Aorta (tissue), 5 donors: Measurements from ENCODE around the gene SLC7A6. TPM values are rescaled to one million over a fixed set of nuclear protein-coding genes. Genes with fewer than 3 reads are reported as not detected.

Experiments
- ATAC-seq: fragments of 200-7000 bp; cut with Tn5 transposase; one replicate; pipeline ENCODE4 v1.9.1; 2022; ENCODE audit warnings: moderate library complexity; ENCODE audit not compliant: low FRiP score
- DNase-seq, 2 donors: peaks; one replicate each; pipeline ENCODE4 v3.0.0-alpha.2; 2020
- H3K27ac ChIP-seq, 2 donors: one replicate each; pipeline ENCODE4 v1.5.1; 2013; ENCODE audit warnings: low read length in 2 of 2, mild to moderate bottlenecking in 2 of 2, moderate library complexity in 2 of 2, control low read depth in 1 of 2, inconsistent platforms in 1 of 2, low read depth in 1 of 2
- H3K27me3 ChIP-seq, 2 donors: one replicate each; pipeline ENCODE4 v1.6.1; 2013; ENCODE audit warnings: control low read depth in 1 of 2, low read length in 1 of 2, mild to moderate bottlenecking in 1 of 2, moderate library complexity in 1 of 2; ENCODE audit not compliant: insufficient read depth in 2 of 2, control insufficient read depth in 1 of 2
- H3K36me3 ChIP-seq, 2 donors: one replicate each; pipeline ENCODE4 v1.6.1; 2013; ENCODE audit warnings: control low read depth in 1 of 2, low read length in 1 of 2, mild to moderate bottlenecking in 1 of 2; ENCODE audit not compliant: insufficient read depth in 2 of 2, control insufficient read depth in 1 of 2
- H3K4me1 ChIP-seq, 2 donors: one replicate each; pipeline ENCODE4 v1.6.1; 2013; ENCODE audit warnings: low read length in 2 of 2, control low read depth in 1 of 2, mild to moderate bottlenecking in 1 of 2, moderate library complexity in 1 of 2; ENCODE audit not compliant: insufficient read depth in 2 of 2, control insufficient read depth in 1 of 2
- H3K4me3 ChIP-seq, 2 donors: one replicate each; pipeline ENCODE4 v1.5.1; 2013; ENCODE audit warnings: low read length in 2 of 2, control low read depth in 1 of 2, mild to moderate bottlenecking in 1 of 2
- H3K9me3 ChIP-seq: one replicate; pipeline ENCODE4 v1.6.1; 2013; ENCODE audit warnings: mild to moderate bottlenecking, low read length; ENCODE audit not compliant: control insufficient read depth
- WGBS, 2 donors: extraction: QIAGEN DNeasy Blood & Tissue Kit; methylation state at CpG; one replicate each; pipeline ENCODE4 v1.1.7; 2013; 5-methylcytosine and 5-hydroxymethylcytosine counted together
- intact Hi-C, 2 donors: fragments of 100-400 bp; cut with DNase I; formaldehyde crosslinking; loops; one replicate each; pipeline versions ENCODE4 v1.14.2 to v1.15.0; 2022
- polyA plus RNA-seq, 2 donors: library from polyadenylated mRNA; stranded (reverse); fragments of 200-250 nt; gene quantifications; one replicate each; pipeline ENCODE4 v1.2.3, GENCODE V29; 2013
- total RNA-seq, 2 donors: library from RNA; stranded (reverse); fragmentation: NEBNext Ultra II Directional; extraction: Animal tissue kit (Norgen Biotek cat#: 25700); gene quantifications; one replicate each; pipeline ENCODE4 v1.2.1, GENCODE V29; 2021
- donor health status: healthy with polysubstance abuse.
- donor health status: Bipolar disorder and iron deficiency.
- donor health status: DM: no; HTN: no; CAD: no.
- donor health status: DM: no; HTN: no; CAD: no.
- donor health status: DM: yes; HTN: yes; CAD: no.

The SLC7A6 gene
- total and polyA plus RNA-seq, 4 donors, result 2.4 to 52.4 (median 29.9) TPM

DNA sequence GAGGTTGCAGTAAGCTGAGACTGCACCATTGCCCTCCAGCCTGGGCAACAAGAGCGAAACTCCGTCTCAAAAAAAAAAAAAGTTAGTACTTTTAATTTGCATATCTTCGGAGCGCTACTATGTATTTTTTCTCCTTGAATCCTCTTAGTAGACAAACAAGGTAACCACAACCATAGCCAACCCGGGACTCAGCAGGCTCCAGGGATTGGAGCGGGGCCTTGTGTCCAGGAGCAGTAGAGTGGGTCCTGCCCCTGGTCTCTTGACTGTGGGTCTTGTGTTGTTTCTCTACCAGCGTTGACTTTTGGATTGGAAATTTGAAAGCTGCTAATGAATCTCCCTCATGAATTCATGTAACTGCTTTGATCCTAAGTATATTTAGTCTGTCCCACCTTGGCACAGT, 78.8 kb downstream of the SLC7A6 start:
- DNase-seq, result peak; percentile 8 to 26
- Histone ChIP-seq H3K27me3 (no peaks in the 10 kb centered on the region), H3K27ac (no peak overlapping the region), H3K36me3 (peaks cover 0 to 5% of the 10 kb centered on the region in 2 donors), H3K9me3 (no peaks in the 10 kb centered on the region), H3K4me1 (no peaks in the 10 kb centered on the region), H3K4me3 (no peak overlapping the region)
- no peak for ATAC-seq
- intact Hi-C loops, result no loop called here
- 95 to 96% methylated on average over 7 of the region's 7 CpGs for WGBS, 2 donors

DNA sequence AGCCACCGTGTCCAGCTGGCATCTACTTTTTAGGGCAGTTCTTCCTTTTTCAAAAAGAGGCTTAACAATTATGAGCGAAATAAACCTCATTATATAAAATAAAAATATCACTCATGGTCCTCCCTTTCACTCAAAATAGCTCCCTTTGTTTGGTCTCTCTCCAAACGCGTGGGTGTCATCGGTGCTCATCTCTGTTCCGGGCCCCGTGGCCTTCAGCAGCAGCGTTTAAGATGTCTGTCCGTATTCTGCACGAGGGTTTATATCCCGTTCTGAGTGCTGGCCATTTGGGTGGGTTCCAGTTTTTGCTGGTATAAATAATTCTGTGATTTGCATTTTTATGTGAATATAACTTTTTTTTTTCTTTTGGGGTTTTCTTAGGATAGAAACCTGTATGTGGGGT, 79.9 kb downstream of the SLC7A6 start:
- intact Hi-C loops, result no loop called here
- Histone ChIP-seq H3K36me3 (peaks cover 4% of the 10 kb centered on the region in 2 donors), H3K27me3 (no peaks in the 10 kb centered on the region), H3K4me3 (no peak overlapping the region), H3K9me3 (no peaks in the 10 kb centered on the region), H3K27ac (no peak overlapping the region), H3K4me1 (no peaks in the 10 kb centered on the region)
- ATAC-seq, result no peak
- peak in 1 of 2 donors; percentile 68 for DNase-seq
- WGBS, 2 donors, result 39 to 54% methylated on average over 11 of the region's 11 CpGs

DNA sequence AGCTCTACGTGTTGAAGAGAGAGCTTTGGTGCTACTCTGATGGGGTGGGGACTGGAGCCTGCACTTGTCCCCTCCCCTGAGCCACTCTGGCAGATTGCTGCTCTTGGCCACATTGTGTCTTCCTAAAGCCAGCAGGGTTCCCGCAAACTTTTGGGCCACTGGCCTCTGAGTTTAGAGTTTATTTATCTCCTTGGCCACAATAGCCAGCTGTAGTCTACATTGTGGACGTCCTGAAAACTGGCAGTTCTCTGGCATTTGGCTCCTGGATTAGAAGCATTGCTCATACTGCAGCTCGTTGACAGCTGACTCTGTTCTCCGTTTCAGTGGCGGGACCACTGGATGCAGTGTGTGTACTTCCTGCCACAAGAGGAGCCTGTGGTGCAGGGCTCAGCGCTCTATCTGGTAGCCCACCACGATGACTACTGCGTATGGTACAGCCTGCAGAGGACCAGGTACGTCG, 81.1 kb downstream of the SLC7A6 start:
- ATAC-seq, result no peak
- Histone ChIP-seq H3K4me3 (no peak overlapping the region), H3K4me1 (no peaks in the 10 kb centered on the region), H3K27me3 (no peaks in the 10 kb centered on the region), H3K36me3 (peaks cover 0 to 4% of the 10 kb centered on the region in 2 donors), H3K9me3 (no peaks in the 10 kb centered on the region), H3K27ac (no peak overlapping the region)
- intact Hi-C loops, result no loop called here
- WGBS, 2 donors, result 37 to 38% methylated on average over 11 of the region's 11 CpGs
- DNase-seq, result peak in 1 of 2 donors; percentile 74

DNA sequence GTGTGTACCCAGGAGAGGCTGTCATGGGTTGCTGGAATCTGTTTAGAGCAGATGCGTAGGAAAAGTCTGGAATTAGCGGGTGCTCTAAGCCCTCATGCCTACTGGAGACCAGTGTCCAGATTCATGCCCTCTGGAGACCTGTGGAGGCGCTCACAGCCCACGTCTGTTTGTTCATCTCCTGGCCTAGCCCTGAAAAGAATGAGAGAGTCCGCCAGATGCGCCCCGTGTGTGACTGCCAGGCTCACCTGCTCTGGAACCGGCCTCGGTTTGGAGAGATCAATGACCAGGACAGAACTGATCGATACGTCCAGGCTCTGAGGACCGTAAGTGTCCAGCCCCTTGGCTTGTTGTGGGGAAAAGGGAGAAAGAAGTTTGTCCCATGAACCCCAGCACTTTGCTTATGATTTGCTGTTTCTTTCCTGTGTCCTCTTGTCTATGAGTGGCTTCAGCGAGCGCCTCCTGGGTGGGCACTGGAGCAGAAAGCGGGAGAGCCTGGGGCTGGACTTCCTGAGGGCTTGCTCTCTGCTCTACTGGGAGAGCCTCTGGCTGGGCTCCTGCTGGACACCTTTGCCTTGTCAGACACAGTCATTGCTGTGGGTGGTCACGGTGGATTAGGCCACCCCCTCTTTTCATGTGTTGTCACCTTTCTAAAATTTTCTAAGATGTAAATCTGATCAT, 81.8 kb downstream of the SLC7A6 start:
- 94 to 96% methylated on average over 16 of the region's 16 CpGs for whole genome bisulfite sequencing, 2 donors
- Histone ChIP-seq H3K27me3 (no peaks in the 10 kb centered on the region), H3K36me3 (peaks cover 0 to 4% of the 10 kb centered on the region in 2 donors), H3K27ac (no peak overlapping the region), H3K4me1 (no peaks in the 10 kb centered on the region), H3K4me3 (no peak overlapping the region), H3K9me3 (no peaks in the 10 kb centered on the region)
- intact Hi-C loops, result no loop called here
- DNase-seq (peak in 1 of 2 donors; percentile 62), ATAC-seq (no peak)

DNA sequence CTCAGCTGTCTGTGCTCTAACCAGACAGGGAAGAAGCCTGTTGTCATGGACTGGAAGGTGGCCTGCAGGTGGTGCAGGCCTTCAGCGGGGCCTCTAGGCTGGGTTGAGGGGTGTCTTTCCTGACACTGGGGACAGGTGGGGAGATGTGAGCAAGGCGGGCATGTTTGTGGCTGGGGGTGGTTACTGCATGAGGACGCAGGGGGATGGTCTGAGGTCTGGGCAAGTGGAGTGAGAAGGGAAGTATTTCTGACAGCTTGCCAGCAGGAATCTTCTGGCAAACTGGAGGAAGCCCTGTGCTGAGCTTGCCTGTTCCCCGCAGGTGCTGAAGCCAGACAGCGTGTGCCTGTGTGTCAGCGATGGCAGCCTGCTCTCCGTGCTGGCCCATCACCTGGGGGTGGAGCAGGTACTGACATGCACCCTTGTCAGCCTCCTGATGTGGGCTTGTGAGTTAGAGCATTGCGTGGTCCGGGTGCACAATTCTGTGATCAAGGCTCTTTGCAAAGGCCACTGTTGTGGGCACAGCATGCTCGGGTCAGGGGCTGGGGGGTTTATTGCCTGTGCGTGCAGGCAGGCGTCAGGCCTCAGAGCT, 82.7 kb downstream of the SLC7A6 start:
- no peak for ATAC-seq
- Histone ChIP-seq H3K4me3 (no peak overlapping the region), H3K9me3 (no peaks in the 10 kb centered on the region), H3K27me3 (no peaks in the 10 kb centered on the region), H3K4me1 (no peaks in the 10 kb centered on the region), H3K27ac (no peak overlapping the region), H3K36me3 (peaks cover 0 to 9% of the 10 kb centered on the region in 2 donors)
- DNase-seq, result peak; percentile 43 to 58
- 94 to 95% methylated on average over 12 of the region's 12 CpGs for WGBS, 2 donors
- intact Hi-C loops, result no loop called here

DNA sequence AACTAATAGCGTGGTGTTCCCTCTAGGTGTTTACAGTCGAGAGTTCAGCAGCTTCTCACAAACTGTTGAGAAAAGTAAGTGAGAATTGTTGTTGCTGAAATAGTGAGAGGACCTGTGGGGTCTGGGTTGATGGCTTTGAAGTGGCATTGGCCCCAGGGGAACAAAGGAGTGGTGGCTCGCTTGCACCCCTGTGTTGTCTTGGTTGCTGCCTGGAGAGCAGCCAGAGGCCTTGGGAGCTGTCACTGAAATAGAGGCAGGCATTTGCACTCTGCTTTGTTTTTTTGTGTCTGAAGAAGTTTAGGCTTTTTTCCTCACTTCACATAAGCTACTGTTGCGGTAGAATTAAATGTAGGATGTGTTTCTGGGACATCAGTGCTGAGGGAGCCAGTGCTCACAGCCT, 83.3 kb downstream of the SLC7A6 start:
- peaks cover 2 to 9% of the 10 kb centered on the region in 2 donors for H3K36me3 ChIP-seq
- intact Hi-C loops, result no loop called here
- ATAC-seq, result no peak

DNA sequence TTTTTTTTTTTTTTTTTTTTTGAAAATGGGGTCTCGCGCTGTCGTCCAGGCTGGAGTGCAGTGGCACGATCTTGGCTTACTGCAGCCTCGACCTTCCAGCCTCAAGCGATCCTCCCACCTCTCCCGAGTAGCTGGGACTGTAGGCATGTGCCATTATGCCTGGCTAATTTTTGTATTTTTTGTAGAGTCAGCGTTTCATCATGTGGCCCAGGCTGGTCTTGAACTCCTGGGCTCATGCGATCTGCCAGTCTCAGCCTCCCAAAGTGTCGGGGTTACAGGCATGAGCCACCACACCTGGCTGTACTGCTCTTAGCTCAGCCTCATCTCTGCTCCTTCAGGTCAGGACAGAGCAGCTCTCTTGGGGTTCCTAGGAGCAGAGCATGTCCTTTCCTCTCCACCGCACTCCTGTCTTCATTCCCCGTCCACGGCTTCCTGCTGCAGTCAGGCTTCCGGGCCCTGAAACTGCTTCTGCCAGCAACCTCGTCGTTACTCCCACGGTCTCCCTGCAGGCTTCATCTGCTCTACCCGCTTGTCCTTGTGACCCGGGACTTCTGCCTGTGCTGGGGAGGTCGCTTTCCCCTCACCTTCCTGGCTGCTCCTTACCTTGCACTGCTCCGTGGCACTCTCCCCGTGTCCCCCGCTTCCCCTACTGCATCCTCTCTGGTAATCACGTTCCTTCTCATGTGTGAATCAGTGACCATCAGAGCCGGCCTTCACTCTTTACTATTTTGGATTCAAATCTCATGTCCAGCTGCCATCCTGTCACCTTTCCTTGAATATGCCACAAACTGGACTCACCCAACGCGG, 84.5 kb downstream of the SLC7A6 start:
- no peak overlapping the region for H3K4me3 ChIP-seq
- no peaks in the 10 kb centered on the region for H3K9me3 ChIP-seq
- WGBS, 2 donors, result 90 to 92% methylated on average over 27 of the region's 27 CpGs
- intact Hi-C loops, result no loop called here
- no peaks in the 10 kb centered on the region for H3K4me1 ChIP-seq
- peaks cover 6 to 9% of the 10 kb centered on the region in 2 donors for H3K36me3 ChIP-seq
- no peaks in the 10 kb centered on the region for H3K27me3 ChIP-seq
- H3K27ac ChIP-seq, result no peak overlapping the region
- ATAC-seq (no peak), DNase-seq (peak; percentile 24 to 64)

More for the DNA sequence above, 83.3 kb downstream of the SLC7A6 start:
- peak; percentile 3 to 13 for DNase-seq
- Histone ChIP-seq H3K4me1 (no peaks in the 10 kb centered on the region), H3K27ac (no peak overlapping the region), H3K4me3 (no peak overlapping the region), H3K9me3 (no peaks in the 10 kb centered on the region), H3K27me3 (no peaks in the 10 kb centered on the region)
- 86 to 90% methylated on average over 4 of the region's 4 CpGs for WGBS, 2 donors

DNA sequence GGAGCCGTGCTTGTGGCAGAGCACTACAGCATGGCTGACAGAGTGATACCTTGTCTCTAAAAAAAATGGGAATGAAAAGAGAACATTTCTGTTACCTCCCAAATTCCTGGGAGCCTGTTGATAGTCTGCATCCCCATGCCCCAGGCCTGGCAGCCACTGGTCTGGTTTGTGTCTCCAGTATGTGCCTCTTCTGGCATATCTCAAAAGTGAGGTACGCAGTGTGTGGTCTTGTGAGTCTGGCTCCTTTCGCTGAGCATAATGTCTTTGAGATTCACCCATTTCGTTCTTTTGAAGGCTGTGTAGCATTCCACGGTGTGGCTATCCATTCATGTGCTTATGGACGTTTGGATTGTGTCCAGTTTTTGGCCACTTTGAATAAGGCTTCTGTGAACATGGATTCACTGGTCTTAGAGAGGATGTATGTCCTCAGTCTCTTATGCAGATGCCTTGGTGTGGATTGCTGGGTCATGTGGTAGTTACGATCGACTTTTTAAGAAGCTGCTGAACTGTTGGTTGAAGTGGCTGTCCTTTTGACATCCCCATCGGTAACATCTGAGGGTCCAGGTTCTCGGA, 85.6 kb downstream of the SLC7A6 start:
- Histone ChIP-seq H3K4me1 (no peaks in the 10 kb centered on the region), H3K4me3 (no peak overlapping the region), H3K36me3 (peaks cover 9% of the 10 kb centered on the region in 2 donors), H3K27me3 (no peaks in the 10 kb centered on the region), H3K27ac (no peak overlapping the region), H3K9me3 (no peaks in the 10 kb centered on the region)
- DNase-seq, result peak in 1 of 2 donors; percentile 48
- 90 to 94% methylated on average over 10 of the region's 10 CpGs for WGBS, 2 donors
- intact Hi-C loops, result no loop called here
- ATAC-seq, result no peak
